Thyroid gland (tissue), 4 donors: Measurements from ENCODE around the gene RUSC1.

Source experiments
- POLR2A ChIP-seq, 2 donors: fragments of 450-650 bp; IDR thresholded peaks; one replicate each; pipeline ENCODE4 v1.6.1; 2017; ENCODE audit warnings: antibody characterized with exemption in 2 of 2, mild to moderate bottlenecking in 2 of 2, moderate library complexity in 1 of 2
- TF ChIP-seq, protein P1 (sequence below), 6 experiments: fragments of 200-600 bp in 3 of 6; fragments of 450-650 bp in 3 of 6; sonication (generic) in 3 of 6; IDR thresholded peaks; one replicate each; pipeline ENCODE4 v1.5.1; 2016 to 2019; ENCODE audit warnings: antibody characterized with exemption in 6 of 6, mild to moderate bottlenecking in 2 of 6, inconsistent platforms in 1 of 6, moderate library complexity in 1 of 6

DNA sequence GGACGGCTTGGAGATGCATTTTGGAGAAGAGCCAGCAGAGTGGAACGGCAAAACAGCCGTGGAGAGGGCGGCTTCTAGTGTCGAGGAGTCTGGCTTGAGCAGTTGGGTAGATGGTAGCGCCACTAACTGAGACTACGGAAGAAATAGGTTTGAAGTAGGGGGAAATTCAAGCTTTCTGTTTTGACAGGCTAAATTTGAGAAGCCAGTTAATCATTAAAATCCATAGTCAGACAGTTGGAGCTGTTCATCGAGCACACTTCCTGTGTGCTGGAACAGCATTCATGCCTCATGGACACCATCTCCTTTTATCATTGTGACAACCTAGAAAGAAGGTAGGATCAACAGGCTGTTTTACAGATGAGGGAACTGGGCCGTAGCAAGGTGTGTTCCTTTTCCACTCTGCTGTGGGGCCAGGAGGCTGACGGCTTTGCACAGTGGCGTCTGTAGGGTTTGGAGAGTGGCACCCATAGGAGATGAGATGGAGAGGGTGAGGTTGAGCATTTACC is 16.1 kb upstream of the RUSC1 start:
- TF ChIP-seq, protein P1, sequence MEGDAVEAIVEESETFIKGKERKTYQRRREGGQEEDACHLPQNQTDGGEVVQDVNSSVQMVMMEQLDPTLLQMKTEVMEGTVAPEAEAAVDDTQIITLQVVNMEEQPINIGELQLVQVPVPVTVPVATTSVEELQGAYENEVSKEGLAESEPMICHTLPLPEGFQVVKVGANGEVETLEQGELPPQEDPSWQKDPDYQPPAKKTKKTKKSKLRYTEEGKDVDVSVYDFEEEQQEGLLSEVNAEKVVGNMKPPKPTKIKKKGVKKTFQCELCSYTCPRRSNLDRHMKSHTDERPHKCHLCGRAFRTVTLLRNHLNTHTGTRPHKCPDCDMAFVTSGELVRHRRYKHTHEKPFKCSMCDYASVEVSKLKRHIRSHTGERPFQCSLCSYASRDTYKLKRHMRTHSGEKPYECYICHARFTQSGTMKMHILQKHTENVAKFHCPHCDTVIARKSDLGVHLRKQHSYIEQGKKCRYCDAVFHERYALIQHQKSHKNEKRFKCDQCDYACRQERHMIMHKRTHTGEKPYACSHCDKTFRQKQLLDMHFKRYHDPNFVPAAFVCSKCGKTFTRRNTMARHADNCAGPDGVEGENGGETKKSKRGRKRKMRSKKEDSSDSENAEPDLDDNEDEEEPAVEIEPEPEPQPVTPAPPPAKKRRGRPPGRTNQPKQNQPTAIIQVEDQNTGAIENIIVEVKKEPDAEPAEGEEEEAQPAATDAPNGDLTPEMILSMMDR (IDR thresholded peaks at IDR 0.05) = no peak
- TF ChIP-seq POLR2A (IDR thresholded peaks at IDR 0.05) = no peak
